ENCODE data around the gene HOXC12.

HOXC12 gene

DNA sequence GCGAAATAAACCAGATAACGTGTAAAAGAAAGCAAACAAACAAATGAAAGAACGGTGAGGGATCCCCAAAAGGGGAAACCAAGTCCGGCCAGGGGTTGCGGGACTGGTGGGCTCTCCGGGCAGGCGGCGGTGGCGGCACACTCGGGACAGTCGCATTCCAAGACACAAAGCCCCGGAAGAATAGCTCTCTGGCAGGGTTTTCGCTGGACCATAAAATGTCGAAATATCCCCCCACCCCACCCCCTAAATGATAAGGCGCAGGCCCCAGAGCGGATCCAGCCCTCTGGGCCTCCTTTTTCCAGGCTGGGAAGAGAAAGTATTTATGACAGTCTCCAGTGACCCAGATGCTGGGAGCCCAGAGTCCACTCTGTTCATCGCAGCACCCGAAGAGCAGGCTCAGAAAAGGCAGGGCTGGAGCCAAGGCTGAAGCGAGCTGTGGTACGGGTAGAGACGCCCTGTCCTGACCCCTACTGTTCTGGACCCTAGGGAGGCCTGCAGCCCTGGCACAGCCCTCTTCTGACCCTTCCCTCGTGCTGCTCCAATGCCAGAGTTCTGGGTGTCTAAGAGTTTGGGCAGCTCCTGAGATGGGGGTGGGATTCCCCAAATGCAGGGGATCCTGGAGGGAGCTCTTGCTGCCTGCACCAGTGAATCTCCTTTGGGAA is 52.0 kb downstream of the HOXC12 start:
- no peak overlapping the region for H3K4me3 ChIP-seq (ENCODE audit: low read depth, low read length)

DNA sequence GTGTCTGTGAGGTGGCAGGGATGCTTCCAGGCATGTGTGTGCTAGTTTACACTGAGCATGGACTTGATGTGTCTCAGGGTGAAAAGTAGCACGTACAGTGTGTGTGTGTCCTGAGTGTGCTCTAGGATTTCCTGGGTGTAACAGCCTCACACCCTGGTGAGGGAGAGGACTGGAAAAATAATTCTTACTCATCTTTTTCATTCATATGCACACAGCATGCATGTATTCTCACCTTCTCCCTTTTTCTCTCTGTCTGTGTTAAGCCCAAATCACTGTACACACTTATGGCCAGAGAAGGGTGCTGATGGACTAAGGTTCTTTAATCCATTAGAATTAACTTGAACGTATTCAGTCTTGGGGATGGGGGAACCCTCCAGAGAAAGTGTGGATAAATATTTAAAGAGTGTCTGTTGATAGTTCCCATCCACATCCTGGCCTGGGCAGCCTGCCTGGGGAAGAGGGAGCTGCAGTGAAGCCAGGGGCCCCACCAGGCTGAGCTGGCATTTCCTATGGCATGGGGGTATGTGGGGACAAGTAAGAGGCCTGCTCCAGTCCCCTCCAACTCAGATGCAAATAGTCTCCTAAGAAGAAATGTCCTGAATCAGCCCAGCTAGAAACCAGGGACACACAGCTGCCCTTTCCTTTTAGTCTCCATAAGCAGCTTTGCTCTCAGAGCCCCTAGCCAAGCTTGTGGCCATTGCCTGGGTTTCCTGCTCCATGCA is 53.0 kb downstream of the HOXC12 start:
- no peak overlapping the region for H3K4me3 ChIP-seq (ENCODE audit: low read depth, low read length)

DNA sequence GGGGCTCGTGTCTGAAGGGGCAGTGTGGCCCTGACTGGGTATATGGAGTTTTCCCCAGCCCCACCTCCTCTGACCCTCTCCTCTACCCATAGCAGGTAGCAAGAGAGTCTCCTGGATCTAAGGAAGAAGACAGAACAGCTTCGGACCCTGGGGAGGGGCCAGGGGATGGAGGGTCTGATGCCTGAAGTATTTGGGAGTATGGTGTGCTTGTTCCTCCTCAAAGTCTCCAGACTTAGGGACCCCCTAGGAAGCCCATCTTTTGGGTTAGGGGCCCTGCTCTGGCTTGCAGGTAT is 53.5 kb downstream of the HOXC12 start:
- H3K4me3 ChIP-seq (ENCODE audit: low read depth, low read length), result no peak overlapping the region
